Activated T-cell treated with anti-CD3 and anti-CD28 coated beads for 1 hour (primary cell): ENCODE data around the gene FBLN2.
A peak's percentile ranks its signal among the peaks of the same experiment; 100 is the strongest.

Source experiments
- DNase-seq: peaks from one replicate; pipeline ENCODE4 v3.0.0-alpha.2; 2020; ENCODE audit warnings: low read depth

Gene FBLN2

DNA sequence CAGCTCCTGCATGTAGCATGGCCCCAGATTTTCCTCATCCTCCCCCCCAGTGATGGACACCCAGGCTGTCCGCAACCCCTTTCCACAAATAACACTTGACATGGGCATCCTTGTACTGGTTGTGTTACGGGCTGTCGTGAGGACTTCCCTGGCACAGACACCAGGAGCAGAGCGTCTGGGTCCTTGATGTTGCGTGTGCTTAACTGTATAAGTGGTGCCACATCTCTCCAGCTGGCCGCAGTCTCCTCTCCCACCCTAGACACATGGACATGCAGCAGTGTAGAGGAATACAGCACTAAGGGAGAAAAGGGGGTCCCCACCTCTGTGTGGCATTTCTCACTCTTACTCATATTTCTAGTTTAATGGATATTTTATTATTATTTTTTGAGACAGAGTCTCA lies 56.6 kb downstream of the FBLN2 start:
- DNase-seq = no peak

DNA sequence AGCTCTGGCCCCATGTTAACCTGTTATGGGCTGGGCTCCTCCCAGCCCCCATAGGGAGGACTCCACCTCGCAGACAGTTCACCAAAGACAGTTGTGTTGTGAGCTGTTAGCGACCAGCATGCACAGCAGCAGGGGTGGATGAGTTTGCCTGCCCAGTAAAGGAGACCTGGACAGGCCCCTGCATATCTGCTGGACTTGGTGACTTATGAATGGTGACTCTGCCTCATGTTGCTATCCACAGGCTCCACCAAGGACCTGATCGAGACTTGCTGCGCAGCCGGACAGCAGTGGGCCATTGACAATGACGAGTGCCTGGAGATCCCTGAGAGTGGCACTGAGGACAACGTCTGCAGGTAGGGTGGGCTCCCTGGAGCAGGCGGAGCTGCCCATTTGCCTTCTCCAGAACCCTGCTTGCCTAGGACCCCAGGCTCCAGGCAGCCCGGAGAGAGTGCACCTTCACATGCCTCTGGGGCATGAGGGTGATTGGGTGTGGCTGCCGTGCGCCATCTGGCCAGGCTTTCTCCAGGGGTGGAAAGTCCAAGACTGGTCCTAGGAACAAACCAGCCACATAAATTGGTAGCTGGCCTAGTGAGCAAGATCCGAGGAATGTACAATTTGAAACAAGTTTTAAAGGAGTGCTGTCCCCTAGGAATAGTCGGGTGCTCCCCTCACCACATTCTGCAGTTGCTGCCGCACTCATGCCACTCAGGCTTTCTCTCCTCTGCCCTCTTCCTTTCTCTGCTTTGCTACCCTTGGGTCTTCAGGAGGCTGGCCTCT lies 59.1 kb downstream of the FBLN2 start:
- DNase-seq = no peak

DNA sequence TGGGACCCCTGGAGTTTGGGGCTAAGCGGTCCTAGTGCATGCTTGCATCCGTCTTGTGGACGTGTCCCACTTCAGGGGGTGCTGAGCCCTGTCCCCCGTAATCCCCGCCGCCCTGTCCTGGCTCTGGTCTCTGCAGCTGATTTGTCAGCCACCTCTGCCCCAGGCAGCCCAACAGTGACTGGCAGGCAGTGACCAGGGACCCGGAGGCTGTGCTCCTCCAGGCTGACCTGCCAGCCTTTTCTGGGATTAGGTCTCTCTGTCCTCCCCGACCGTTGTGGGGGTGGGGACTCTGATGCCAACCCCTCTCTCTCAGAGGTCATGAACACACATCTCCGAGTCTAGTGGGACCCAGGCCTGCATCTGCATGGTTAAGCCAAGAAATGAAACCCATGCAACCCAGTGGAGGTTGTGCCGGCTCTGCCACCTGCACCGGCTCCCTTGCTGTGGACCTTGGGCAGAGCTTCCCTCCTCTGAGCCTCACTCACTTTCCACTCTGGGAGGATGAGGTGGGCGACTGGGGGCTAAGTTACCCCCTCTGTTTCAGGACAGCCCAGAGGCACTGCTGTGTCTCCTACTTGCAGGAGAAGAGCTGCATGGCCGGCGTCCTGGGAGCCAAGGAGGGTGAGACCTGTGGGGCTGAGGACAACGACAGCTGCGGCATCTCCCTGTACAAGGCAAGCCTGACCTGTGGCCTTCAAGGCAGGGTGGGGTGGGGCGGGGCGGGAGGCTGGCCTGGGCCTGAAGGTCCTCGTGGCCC lies 60.2 kb downstream of the FBLN2 start:
- DNase-seq = no peak

DNA sequence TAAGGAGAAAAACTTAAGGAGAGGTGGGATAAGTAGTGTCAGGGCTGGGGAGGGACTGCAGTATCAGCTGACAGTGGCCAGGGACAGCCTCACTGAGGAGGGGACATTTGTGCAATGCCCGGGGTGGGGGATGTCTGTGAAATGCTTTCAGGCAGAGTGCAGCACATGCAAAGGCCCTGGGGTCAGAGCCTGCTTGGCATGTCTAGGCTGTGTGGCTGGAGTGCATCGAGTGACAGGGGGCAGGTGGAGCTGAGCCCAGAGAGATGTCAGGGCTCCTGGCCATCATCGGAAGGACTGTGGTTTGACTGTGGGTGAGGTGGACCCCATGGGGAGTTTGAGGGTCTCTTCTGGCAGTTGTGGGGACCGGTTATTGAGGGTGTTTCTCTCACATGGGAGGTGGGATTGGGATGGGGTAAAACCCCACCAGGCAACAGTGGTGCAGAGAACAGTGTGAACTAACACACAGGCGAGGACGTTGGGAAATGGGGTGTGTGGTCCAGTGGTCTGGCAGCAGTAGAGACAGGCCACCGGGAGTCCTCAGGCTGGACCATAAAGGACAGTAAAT lies 61.2 kb downstream of the FBLN2 start:
- no peak for DNase-seq

DNA sequence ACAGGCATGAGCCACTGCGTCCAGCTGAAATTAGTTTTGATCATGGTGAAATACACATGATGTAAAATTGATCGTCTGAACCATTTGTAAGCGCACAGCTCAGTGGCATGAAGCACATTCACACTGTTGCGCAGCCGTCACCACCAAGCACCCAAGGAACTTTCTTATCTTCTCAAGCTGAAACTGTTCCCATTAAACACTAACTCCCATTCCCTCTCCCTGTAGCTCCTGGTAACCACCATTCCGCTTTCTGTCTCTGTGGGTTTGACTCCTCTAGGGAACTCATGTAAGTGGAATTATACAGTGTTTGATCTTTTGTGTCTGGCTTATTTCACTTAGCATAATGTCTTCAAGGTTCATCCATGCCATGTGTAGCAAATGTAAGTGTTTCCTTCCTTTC lies 62.3 kb downstream of the FBLN2 start:
- no peak for DNase-seq

DNA sequence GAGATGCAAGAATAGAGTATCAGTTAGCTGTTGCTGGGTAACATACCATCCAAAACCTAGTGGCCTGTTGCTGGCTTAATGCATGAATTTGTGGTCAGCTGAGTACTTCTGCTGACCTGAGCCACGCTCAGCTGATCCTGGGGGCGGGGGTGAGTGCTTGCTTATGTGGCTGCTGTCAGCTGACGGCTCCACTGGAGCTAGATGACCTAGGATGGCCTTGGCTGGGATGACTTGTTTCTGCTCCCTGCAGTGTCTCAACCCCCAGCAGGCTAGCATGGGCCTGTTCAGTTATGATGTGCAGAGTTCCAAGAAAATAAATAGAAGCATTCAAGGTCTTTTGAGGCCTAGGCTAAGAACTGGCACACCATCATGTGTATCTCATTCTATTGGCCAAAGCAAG lies 63.9 kb downstream of the FBLN2 start:
- DNase-seq = no peak

DNA sequence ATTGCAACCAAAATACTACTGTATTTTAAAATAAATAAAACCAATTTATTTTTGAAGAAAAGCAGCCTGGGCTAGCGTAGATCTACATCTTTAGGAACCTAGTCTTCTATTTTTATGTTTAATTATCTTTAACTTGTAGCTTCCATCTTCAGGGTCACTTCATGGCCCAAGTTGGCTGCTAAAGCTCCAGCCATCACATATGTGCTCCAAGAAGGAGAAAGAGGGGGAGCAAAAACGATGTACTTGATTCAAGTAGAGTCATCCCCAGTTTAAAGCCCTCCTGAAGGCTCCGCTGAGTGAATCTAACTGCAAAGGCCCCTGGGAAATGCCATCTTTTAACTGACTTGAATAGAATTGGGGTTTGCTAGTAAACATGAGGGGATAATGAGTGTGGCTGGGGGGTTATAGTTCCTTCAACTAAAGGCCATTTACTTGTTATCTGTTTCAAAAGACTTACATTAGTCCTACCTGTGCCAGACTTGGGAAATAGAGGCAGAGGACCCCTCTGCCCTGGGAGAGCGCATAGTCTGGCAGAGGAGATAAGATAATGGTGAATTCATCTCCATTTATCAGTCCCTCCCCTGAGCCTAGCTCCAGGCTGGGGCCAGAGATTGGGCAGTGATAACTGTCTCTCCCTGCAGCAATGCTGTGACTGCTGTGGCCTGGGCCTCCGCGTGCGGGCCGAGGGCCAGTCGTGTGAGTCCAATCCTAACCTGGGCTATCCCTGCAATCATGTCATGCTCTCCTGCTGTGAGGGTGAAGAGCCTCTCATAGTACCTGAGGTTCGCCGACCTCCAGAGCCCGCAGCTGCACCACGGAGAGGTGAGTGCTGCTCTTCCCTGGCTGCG lies 64.6 kb downstream of the FBLN2 start:
- DNase-seq = no peak

DNA sequence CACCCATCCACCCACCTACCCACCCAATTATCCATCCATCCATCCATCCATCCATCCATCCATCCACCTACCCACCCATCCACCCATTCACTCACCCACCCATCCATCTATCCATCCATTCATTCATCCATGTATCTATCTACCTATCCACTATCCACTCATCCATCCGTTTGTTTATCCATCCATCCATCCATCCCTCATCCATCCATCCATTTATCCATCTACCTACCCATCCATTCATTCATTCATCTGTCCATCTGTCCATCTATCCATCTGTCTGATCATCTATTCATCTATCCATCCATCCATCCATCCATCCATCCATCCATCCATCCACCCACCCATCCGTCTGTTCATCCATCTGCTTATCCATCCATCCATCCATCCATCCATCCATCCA lies 65.7 kb downstream of the FBLN2 start:
- DNase-seq = no peak

DNA sequence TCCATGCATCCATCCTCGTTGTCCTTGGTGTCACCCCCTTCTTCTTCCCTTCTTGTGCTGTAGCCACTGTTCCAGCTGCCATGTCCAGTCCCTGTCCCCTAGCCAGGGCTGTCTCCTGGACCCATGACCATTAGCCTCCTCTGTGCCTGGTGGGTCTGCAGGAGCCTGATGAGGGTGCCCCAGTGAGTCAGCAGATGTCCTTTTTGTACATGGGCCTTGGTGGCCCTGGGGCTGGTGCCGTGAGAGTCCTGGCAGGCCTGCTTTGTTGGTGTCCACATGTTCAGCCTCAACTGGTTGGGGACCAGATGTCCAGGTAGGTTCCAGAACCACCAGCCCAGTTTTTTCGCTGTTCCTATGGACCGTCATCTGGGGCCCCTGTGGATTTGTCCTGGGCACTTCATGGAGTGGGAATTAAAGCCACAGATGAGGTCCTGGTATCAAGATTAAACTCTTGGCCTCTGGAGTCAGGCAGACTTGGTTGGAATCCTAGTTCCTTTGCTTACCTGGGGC lies 66.1 kb downstream of the FBLN2 start:
- DNase-seq = no peak

DNA sequence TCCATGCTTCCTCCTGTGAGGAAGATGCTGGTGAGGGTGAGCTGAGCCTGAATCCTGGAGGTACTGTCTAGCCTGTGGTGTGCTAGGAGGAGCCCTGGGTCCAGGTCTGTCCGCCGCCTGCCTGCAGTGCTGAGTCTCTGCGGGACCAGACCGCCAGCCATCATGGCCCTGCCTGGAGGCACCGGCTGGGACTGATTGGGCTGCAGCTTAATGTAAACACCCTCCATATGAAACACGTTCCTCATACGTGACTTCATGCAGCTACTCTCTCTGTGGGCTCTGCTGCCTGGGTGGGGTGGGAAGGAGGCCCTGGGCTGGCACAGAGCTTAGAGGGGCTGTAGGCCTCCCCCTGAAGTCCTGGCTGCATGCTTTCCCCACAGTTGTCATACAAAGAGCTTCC lies 67.4 kb downstream of the FBLN2 start:
- no peak for DNase-seq

DNA sequence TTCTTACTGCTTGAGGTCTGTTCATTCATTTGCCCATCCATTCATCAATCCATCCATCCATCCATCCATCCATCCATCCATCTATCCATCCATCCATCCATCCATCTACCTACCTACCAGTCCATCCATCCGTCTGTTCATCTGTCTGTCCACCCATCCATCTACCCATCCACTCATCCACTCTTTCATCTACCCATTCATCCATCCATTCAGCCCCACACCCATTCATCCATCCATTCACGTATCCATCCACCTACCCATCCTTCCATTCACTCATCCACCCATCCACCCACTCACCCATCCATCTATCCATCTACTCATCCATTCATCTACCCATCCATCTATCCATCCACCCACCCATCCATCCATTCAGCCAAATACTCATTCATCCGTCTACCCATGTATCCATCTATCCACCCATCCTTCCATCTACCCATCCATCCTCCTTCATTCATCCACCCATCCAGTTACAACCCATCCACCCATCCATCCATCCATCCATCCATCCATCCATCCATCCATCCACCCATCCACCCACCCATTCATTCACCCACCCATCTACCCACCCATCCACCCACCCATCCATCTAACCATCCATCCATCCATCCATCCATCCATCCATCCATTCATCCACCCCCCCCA lies 68.3 kb downstream of the FBLN2 start:
- DNase-seq = no peak

DNA sequence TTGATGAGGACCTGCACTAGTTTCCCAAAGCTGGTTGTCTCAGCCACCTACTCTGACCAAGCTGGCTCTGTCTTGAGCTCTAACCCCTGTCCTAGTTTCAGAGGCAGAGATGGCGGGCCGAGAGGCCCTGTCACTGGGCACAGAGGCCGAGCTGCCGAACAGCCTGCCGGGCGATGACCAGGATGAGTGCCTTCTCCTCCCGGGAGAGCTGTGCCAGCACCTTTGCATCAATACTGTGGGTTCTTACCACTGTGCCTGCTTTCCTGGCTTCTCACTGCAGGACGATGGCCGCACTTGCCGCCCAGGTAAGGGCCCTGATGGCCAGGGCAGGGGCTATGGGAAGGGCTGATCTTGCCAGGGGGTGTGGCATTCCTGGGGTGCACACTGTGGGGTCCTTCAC lies 69.1 kb downstream of the FBLN2 start:
- DNase-seq = no peak

DNA sequence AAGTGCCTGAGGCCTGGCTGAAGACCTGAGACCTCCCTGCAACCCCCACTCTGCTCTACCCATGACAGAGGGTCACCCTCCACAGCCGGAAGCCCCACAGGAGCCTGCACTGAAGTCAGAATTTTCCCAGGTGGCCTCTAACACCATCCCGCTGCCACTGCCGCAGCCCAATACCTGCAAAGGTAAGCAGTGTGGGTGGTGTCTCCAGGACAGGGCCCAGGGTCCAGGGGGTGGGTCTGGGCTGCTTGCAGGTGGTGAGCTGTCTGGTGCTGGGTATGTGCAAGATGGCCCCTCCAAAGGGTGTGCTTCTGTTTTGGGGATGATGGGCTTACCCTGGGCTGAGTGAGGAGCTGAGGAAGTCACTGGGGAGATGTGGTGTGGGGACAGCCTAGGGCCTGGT lies 69.9 kb downstream of the FBLN2 start:
- DNase-seq = no peak

DNA sequence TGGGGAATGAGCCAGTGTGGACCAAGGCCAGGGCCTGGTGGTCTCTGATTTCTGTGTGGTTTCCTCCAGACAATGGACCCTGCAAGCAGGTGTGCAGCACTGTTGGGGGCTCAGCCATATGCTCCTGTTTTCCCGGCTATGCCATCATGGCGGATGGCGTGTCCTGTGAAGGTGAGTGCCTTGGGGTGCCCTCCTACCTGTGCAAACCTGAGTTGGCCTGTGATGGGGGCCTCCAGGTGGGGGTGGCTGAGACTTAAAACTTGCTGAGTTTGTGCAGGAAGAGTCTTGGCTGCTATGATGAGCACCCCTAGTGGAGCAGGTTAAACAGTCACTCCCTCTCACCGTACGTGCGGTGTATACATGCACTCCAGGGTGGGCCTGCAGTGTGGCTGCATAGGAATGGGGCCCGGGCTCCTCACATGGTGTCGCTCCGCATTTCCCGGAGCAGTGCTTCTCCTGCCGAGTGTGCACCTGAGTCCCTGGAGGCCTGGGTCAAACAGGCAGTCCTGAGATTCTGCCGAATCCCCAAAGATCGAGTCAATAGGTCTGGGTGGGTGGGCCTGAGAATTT lies 70.8 kb downstream of the FBLN2 start:
- no peak for DNase-seq

DNA sequence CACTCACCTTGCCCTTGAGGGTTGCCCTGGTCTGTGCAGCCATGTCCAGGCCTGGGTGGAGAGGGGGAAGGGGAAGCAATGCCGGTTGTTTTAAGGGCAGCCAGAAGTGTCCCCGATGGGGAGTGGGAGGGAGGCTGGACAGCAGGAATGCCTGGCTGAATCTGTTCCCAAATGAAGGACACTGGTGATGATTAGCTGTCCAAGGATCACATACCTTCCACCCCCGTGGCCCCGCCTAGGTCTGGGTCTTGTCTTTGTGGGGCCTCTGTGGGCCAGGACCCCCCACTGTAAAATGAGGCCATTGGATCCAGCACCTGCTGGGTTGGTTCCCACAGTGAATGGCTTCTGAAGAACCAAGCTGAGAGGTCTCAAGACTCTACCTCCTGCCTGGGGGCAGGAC lies 71.4 kb downstream of the FBLN2 start:
- DNase-seq = no peak

DNA sequence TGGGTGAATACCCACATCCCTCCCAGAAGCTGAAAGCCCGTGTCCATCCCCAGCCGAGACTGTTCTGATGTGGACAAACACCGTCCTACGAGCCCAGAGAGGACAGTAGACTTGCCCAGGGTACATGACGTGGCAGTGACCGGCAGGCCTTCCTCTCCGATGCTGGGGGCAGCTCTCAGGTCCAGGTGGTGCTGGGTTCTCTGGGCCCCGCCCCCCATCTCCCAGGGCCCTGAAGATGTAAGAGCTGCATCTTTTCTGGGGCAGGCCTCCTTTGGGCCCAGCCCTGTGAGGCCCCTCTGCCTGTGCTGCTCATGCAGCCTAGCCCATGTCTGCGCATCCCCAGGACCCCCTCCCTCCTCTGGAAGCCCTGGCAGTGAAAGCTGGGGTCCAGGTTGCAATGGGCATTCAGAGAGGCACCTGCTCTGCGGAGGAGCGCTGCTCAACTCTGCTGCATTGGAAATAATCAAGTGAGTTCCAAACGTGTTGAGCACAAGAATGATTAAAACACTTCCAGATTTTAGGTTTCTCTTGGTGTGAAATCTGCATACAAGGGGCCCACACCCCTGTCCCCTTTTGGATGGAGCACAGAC lies 71.9 kb downstream of the FBLN2 start:
- no peak for DNase-seq

DNA sequence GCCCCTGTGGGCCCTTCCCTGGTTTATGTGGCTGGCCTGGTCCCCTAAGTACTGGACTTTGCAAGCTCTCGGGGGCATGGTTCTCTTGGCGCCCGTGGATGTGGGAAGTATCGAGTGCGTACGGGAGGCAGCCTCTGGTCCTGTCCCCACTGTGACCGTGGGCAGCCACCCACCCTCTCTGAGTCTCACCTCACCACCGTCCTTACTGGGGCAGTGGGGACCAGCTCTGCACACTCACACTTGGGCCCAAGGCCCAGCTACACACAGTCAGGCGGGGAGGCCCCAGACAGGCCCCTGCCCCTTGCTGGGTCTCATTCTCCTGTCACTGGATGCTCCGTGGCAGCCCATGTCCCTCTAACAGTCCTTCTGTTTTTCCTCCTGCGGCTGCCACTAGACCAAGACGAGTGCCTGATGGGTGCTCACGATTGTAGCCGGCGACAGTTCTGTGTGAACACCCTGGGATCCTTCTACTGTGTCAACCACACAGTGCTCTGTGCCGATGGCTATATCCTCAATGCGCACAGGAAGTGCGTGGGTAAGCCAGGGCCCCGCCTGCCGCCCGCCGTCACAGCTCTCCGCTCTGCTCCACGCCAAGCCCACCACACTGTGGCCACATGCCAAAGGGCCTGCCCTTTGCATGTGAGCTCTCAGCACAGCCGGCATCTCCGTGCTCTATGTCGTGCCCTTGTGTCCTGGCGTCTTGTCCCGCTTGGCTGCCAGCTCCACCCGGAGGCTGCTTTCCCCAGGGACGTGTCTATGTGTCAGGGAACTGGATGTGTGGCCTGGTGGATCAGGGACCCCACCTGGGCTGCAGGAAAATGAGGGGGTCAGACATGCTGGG lies 72.7 kb downstream of the FBLN2 start:
- DNase-seq = peak; percentile 10

DNA sequence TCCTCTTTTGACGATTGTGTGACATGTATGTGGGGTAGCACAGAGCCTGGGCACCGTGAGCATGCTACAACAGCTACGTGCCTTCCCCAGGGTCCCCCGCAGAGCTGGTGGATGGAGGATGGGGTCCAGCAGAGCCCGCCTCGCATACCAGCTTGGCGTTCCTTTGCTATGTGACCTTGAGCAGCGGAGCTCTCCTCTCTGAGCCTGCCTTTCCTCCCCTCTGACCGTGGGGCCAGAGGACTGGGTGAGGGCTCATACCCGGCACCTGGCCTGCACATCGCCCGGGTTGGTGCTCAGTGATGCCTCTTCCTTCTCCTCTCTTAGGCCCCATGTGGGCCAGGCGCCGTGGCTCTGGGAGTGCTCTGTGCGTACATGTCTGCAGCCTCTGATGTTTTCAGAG lies 73.4 kb downstream of the FBLN2 start:
- no peak for DNase-seq

DNA sequence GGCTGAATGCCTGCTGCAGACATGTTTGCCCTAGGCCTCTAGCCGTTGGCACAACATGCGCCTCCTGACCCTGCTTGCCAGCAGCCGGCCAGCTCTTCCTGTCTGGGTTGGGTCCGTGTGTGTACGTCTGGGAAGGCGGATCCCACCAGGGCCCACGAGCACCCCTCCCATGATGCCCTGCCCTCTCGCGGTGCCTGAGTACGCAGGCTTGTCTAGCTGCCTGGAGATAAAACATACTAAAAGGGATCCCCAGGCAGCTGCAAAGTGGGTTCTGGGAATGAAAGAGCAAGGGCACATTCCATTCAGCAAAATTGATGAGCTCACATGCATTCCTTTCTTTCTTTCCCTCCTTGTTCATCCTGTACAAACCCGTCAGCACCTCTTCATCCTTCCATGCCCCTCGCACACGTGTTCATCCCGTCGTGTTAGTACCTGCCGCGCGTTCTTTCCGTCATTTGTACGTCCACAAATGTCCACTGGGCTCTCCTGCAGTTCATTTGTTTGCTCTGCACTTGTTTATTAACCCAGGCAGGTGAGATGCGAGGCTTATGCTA lies 74.3 kb downstream of the FBLN2 start:
- DNase-seq = no peak

DNA sequence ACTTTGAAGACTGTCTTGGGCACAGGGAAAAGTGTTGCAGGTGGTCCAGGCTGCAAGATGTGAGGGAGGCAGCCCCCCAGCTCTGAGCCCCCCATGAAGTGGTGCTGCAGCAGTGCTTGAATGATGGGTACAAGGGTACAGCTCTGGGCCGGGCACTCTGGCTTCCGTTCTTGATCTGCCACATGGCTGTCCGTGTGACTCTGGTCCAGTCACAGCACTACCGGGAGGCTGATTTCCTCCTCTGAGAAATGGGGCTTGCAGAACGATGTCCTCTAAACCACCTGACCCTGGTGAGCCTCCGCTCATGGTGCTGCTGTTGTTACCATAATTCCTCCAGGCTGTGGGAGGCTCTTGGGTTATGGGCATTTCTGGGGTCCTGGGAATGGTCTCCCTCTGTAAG lies 75.1 kb downstream of the FBLN2 start:
- DNase-seq = no peak
